Stromal cell of bone marrow (primary cell): ENCODE data around the gene GPSM1.
A peak's percentile ranks its signal among the peaks of the same experiment; 100 is the strongest.
"Not testable (repeated sequence)": the region's sequence is repeated elsewhere in the genome, so short reads cannot be mapped to it uniquely, and the experiment has no call there.

Experiments
- DNase-seq: peaks from one replicate; pipeline ENCODE4 v3.0.0-alpha.2; 2012; ENCODE audit warnings: low read depth

GPSM1 gene

DNA sequence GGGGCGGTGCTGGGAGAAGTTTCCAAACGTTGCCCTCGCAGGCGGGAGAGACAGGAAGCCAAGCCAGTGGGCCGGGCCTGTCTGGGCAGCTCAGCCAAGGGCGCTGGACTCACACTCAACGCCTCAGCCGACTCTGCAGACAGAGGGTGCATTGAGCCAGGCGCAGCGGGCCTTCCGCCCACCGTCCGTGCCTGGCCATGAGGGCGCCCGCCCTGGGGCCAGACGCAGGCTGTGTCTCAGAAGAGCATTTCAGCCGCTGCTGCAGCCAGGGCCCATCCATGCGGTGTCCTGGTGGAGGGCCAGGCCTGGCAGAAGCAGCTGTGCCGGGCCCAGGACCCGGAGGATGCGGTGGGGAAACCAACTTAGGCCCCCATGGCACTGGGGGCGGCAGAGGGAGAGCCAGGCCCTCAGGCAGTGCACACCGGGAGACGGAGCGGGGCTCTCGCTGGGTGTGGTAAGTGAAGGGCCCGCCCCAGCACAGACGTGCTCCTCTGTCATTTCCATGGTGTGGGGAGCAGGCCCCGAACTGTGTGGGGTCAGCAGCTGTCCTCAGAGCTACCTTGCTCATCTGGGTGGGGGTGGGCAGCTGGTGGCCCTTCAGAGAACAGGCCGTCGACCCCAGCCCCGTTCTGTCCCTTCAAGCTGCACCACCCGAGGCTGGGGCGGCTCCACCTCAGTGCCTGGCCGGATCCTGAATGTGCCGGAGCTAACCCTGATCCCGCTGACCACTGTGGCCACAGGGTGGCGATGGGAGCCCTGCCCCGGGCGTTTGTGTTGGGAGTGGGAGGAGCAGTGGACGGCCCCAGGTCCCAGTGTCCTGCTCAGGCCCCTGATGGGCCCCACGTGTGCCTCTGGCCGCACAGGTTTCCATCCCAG, 18.2 kb downstream of the GPSM1 start:
- DNase-seq, result peak; percentile 38

DNA sequence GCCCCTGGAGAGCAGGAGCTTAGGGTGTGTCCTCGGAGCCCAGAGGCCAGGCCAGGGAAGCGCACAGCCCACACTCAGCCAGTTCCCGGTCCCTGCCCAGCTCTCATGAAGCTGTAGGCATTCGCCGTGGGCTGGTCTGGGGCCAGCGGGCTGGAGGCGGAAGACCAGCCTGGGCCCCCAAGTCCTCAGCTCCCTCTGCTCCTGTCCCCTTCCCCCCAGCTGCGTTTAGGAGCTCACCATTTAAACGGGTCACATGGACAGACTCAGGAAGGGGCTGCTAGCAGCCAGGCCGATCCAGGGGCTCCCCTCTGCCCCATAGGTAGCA, 18.8 kb downstream of the GPSM1 start:
- DNase-seq, result no peak

DNA sequence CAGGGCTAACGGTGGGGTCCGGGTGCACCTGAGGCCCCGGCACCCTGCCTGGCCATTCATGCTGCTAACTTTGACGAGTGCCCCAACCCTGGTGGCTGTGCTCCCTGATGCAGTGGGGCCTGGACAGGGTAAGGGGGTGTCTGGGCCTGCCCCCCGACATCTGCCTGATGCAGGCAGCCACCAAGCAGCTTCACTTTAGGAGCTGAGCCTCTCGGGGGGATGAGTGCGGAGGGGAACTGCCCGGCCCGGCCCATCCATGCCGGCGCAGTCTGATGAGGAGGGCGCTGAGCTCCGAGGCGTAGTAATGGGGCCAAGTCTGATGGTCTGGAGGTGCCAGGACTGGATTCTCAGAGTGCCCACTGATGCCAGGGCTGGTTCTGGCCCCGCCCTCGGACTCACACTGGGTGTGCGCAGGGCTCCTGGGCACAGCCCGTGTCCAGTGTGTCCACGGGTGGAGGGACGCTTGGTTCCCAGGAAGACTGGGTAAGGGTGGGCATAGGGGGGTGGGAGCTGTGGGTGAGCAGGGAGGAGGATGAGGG, 19.7 kb downstream of the GPSM1 start:
- no peak for DNase-seq

DNA sequence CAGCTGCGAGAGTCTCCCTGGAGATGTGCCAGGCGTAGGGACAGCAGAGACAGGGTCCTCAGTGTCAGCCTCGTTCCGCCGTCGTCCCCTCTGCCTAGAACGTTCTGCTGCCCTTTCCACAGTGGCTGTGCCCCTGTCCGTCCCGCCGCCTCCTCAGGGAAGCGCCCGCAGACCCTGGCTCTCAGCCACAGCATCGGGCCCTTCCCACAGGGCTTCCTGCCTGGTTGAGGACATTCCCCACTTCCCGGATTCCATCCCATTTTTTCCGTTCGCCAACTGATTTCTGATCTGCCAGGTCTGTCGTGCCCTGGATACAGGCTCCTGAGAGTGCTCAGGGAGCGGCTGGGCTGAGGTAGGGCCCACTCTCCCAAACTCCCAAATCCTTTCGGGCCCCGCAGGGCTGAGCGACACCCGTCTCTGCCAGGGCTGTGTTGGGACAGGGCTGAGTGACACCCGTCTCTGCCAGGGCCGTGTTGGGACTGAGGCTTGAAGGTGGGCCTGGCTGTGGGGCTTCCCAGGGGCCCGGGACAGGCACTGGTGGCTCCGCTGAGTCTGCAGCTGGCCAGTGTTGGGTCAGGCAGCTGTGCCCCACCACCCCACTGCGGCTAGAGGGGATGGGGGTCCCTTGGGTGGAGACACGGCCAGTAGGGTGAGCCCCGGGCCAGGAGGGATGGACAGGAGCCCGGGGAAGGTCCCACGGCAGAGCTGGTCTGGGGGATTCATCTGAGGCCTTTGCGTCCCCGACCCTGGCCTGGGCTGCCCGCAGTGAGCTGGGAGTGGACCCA, 20.3 kb downstream of the GPSM1 start:
- DNase-seq, result no peak

DNA sequence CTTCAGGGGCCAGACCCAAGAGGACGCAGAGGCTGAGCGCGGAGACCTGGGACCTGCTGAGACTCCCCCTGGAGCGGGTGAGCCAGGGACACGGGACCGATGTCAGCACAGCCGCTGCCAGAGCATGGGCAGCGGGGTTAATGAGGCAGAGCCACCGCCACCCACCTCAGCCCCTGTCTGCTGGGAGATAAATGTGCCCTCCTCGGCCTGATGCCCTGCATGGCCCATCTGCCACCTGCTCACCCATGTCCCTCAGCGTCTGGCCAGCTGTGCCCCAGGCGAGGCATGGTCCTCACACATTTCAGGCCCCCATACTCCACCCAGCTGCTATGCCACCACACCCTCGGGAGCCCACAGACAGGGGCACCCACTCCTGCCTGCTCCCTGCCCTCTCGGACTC, 21.4 kb downstream of the GPSM1 start:
- DNase-seq, result no peak

DNA sequence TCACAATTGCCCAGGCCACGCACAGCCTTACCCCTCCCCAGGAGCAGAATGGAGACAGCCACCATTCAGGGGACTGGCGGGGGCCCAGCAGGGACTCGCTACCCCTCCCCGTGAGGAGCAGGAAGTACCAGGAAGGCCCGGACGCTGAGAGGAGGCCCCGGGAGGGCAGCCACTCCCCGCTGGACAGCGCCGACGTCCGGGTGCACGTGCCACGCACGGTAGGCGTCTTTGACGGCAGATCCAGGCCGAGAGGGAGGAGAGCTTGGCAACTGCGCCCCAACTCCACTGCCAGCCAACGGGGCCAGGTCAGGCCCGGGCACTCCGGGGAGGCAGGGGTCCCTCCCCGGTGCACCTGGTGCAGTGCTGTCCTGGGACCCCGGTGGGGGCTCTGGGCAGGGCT, 22.2 kb downstream of the GPSM1 start:
- no peak for DNase-seq

DNA sequence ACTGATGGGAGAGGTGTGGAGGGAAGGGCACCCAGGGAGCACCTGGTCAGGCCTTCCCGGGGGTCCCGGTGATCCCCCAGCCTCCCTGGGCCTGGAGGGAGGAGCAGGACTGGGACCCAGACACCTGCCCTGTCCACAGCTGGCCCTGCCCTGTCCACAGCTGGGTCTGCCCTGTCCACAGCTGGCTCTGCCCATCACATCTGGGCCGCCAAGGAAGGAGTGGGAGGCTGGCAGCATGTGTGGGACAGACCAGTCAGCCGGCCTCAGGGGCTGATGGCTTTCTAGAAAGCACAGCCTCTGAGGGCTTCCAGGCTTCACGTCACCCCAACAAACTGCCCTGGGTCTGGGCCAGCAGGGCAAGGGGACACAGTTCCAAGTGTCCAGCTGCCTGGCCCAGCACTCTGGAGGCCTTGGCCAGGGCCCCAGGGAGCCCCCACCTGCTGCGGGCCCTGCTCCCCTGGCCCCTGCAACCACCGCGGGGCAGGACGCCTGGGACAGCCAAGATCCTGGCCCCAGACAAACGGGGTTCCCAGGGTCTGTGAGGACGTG, 24.0 kb downstream of the GPSM1 start:
- DNase-seq, result no peak

DNA sequence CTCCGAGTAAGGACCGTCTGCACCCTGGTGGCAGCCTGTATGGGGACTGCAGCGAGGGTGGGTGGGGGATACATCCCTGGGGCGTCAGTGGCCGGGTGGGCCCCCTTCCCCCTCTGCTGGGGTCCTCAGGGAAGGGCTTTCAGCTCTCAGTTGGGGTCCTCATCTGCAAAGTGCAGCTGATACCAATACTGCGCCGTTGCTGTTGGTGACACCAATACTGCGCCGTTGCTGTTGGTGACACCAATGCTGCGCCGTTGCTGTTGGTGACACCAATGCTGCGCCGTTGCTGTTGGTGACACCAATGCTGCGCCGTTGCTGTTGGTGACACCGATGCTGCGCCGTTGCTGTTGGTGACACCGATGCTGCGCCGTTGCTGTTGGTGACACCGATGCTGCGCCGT, 24.5 kb downstream of the GPSM1 start:
- not testable (repeated sequence) for DNase-seq

DNA sequence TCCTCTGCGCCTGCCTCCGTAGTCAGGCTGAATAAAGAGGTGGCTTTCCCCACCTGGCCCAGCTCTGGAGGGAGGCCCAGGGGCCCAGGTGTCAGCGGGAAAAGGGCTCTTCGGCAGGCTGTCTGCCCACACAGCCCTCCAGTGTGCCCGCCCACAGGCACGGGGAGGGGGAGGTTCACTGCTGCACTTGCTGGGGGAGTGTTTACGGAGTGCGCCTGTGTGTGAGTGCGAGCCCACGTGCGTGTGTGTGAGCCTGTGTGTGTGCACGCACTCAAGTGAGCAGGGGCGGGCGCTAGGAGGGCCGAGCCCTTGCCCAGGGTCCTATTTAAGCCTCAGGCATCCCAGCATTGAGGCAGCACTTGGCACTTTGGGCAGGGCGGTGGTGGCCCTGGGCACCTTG, 25.3 kb downstream of the GPSM1 start:
- DNase-seq, result no peak

DNA sequence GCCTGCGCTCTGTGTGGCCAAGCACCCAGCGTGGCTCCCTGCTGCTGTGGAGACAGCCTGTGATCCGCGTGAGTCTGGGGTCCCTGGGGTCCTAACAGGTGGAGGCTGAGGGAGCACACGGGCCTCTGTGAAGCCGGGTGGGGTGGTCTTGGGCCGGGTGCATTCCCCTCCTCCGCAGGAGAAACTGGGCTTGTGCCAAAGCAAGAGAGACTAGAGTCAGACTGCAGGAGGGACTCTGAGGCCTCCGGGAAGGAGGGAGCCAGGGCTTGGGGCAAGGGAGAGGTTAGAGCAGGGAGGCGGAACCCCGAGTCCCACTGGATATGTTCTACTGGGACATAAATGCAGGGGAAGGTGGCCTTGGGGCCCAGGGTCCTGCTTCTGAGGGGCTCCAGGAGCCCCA, 25.7 kb downstream of the GPSM1 start:
- DNase-seq, result no peak

DNA sequence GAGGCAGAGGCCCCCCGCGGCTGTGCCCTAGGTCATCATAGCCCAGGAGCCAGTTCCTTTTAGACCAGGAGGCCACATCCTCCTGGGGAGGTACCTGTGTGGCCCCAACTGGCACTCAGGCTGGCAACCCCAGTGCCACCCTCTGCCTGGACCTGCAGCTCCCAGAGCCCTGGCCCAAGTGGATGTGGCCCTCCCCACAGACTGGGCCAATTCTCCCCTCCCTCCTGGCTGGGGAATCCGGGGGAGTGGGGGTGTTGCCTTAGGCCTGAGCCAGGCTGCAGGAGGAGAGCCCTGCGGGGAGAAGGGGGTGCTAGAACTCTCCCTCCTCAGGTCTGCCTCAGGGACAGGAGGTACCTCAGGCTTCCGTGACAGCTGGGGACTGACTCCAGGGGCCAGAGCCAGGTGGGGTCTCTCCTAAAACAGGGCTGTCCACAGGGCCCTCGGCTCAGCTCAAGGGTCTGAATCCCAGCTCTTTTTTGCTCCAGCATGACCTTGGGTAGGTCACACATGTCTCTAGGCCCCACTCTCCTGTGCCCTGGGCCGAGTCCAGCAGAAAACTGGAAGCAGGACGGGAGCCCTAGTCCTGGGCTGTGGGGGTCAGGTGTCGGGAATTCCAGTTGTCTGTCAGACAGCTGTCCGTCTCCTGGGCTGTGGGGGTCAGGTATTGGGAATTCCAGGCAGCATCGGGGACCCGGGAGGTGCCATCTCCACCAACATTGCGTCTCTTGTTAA, 26.6 kb downstream of the GPSM1 start:
- no peak for DNase-seq

DNA sequence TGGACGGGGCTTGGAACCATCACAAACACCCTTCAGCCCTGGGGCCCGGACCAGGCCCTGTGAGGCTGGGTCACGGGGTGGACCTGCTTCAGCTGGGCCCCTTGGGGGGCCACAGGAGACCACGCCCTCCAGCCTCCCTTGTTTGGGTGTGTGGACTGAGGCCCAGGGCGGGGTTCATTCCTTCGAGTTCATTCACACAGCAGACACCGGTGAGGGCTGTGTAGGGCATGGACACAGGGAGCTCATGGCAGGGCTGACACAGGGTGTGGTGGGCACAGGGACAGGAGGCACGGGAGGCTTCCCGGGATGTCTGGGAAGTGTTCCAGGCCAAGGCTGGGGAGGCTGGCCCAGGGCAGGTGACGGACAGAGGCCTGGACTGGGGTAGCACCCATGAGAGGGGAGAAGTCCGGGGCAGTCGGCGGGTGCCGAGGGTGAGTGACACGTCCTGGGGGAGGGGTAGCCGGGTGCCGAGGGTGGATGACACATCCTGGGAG, 27.3 kb downstream of the GPSM1 start:
- no peak for DNase-seq

DNA sequence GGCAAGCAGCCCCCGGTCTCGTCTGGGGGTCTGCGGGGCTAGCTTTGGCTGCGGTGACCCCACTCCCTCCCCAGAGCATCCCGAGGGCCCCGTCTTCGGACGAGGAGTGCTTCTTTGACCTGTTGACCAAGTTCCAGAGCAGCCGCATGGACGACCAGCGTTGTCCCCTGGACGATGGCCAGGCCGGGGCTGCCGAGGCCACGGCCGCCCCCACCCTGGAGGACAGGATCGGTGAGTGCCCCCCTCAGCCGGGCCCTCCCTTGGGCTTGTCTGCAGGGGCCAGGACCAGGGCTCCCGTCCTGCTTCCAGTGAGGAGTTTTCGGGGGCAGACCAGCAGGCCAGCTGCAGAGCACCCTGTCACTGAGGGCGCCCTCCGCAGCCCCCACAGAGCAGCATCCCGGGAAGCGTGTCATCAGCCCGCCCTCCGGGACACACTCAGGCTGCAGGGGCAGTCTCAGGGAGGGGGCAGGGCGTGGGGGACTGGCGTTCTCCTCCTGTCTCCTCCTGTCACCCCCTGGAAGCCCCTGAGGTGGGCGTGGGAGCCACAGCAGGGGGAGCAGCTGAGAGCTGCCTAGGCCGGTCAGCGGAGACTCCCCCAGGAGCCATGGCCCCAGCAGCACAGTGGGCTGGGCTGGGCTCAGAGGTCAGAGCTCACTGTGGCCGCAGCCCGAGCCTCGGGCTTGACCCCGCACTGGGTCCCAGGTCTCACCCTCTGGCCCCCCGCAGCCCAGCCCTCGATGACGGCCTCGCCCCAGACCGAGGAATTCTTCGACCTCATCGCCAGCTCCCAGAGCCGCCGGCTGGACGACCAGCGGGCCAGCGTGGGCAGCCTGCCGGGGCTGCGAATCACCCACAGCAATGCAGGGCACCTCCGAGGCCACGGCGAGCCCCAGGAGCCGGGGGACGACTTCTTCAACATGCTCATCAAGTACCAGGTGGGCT, 28.5 kb downstream of the GPSM1 start:
- no peak for DNase-seq

DNA sequence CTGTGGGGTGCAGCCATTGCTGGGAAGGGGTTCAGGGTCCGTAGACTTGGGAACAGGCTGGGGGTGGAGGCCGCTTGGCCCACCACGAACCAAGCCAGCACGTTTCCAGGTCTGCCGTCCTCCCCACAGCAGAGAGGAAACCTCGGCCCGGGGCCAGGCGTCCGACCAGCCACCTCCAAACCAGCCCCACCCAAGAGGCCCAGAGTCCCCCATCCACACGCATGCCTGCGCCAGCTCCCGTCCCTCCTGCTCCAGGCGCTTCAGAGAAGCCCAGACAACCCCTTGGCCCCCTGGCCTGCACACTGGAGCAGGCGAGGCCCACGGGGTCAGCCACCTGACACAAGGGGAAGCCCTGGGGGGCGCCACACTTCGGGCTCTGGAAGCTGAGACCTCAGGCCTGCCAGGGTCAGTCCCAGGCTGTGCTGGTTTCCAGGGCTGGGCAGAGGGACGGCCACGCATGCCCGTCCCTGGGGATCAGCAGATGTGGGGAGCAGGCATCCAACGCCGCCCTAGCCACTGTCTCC, 29.9 kb downstream of the GPSM1 start:
- DNase-seq, result no peak

DNA sequence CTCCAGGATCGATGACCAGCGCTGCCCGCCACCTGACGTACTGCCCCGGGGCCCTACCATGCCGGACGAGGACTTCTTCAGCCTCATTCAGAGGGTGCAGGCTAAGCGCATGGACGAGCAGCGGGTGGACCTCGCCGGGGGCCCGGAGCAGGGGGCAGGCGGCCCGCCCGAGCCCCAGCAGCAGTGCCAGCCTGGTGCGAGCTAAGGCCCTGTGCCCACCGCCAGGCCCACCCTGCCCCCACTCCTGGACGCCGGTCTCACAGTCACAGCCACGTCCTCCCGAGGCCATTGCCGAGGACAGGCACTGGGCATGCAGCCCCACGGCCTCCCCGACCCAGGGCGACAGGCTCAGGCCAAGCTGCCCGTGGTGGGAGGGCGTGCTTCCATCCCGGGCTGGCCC, 30.7 kb downstream of the GPSM1 start:
- no peak for DNase-seq

DNA sequence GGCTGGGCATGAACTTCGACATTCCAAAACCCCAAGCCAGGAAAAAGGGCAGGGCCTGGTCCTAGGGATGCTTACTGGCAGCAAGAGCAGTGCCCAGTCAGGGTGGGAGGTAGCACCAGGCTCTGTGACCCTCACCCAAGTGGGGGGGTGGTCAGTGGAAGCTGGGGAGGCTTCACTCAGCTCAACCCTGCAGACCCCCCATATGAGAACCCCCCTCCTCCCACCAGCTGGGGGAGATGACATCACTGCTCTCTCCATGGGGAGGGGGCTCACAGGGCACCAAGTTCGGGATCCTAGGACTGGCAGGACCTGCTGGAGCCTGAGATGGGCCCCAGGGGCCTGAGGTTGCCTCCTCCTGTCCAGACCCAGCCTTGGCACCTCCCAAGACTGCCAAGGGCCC, 31.5 kb downstream of the GPSM1 start:
- no peak for DNase-seq

DNA sequence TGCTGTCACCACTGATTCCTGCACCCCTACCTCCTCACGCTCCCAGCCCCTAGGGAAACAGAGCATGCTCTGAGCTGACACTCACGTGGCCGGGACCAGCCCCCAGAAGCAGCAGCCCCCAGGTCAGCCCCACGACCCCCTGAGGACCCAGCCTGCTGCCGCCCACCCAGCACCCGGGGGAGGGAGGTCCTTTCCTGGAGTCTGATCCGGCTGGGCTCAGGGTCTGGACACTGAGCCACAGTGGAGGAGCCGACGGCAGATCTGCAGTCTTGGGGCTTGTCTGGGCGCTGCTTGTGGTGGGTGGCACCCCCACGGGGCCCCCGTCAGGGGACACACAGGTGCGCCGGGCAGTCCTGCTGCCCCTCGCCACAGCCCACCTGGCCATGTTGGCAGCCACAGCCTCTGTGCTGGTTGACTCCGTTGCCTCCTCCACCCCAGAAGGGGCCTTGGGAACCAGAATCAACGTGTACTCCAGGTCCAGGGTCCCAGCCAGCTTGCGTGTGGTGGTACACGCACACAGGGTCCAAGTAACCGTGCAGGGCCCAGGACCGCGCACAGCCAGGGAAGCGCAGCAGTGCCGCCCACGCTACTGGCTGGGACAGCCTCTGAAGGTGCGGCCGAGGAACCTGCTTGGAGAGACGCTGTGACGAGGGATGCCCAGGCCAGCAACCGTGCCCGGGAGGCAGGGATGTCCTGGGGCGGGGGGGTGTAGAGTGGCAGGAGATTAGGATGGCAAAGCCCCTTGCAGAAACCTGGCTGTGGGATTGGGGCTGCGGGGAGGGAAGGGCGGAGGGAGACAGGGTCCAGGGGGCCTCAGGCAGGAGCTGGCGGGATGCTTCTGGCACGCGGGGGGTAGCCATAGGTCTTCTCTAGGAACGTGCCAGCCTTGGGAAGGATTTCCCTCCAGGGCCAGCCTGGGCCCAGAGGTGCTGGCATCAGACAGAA, 32.7 kb downstream of the GPSM1 start:
- no peak for DNase-seq

DNA sequence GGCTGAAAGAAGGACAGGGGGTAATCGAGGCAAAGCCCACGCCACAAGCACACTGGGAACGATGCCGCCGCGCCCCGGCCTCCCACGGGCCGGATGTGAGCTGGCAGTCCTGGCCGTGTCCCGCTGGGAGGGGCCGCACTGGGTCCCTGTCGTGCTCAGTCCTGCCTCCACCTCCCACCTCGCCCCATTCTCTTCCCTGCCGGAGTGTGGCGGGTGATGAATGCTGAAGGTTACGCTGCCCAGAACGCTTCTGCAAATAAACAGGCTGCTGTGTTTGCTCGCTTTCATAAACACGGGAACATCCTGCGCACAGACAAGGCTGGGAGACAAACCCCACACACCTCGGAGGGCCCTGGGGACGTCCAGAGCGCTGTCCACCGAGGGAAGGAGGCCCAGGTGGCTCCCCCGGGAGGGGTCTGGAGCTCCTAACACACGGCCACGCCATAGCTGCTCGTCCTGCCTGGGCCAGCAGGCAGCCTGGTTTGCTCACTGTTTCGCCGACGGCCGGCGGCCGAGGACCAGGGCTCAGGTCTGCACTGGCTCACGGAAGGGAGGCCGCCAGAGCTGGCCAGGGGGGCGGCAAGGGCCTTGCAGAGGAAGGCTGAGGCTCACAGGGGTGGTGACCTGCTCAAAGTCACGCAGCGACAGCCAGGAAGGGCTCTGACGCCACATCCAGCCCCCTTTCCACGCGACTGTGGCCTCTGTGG, 33.9 kb downstream of the GPSM1 start:
- DNase-seq, result no peak
